Pulmonary artery endothelial cell (primary cell): ENCODE results near the gene WBP2. TPM values are rescaled to one million over a fixed set of nuclear protein-coding genes. Genes with fewer than 3 reads are reported as not detected.
A peak's percentile ranks its signal among the peaks of the same experiment; 100 is the strongest.

ENCODE experiments used
- DNase-seq: peaks from one replicate; pipeline ENCODE4 v3.0.0-alpha.2; 2011; ENCODE audit warnings: low read depth, low spot score
- total RNA-seq: library from RNA; depleted of rRNA; stranded (reverse); fragments of >200 nt; gene quantifications from 2 replicates; pipeline ENCODE4 v1.2.3, GENCODE V29; 2014

Gene WBP2
- total RNA-seq, 1 donor from 2014 or later: 21.0 TPM

DNA sequence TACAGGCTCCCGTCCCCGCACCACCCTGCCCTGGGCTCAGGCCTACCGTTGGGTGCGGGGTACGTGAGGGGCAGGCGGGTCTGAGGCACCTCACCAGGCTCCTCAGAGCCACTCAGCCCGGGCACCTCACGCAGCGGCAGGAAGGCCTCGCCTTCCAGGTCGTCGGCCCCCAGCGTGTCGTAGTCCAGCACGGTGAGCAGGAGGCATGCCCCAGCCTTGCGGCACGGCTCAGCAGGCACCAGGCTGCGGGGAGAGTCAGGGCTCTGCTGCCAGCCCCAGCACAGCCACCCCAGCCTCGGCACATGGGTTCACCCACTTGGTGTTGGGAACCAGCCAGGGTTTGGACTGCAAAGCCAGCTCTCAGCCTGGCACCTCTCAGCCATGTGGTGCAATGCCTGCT lies 26.4 kb downstream of the WBP2 start:
- DNase-seq: no peak

GRCh38 chr17:75828076-75828400 lies 27.1 kb downstream of the WBP2 start:
- no peak for DNase-seq

DNA sequence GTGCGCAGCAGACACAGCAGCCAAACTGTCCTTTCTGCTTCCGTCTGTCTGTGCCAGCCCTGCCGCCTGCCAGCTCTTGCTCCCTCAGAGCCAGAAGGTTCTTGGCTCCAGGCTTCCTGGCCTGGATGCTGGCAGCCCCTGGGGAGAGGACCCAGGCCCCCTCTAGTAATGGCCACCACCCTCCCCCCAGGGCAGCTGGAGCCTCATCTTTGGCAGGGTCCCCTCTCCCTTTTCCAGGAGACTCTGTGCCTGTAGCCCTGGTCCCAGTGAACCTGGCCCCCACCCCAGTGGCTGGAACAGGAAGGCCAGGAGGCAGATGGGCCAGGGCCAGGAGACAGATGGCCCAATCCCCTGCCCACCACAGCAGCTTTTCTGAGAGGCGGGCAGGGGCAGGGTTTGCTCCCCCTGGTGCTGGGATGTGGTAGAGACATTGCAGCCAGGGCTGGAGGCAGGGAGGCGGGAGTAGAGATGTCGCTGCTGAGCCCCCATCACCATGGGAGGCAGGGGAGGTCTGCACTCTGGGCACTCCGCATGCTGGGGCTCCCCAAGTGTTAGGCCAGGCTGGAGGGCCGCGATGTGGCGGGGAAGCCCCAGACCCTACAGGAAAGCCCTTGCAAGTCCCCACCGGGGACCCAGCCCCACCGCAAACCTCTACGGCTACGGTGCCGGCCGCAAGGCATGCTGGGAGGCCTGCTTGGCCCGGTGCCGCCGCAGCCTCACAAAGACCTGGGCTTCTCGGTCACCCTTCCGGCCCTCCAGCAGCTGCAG lies 27.6 kb downstream of the WBP2 start:
- peak; percentile 36 for DNase-seq

DNA sequence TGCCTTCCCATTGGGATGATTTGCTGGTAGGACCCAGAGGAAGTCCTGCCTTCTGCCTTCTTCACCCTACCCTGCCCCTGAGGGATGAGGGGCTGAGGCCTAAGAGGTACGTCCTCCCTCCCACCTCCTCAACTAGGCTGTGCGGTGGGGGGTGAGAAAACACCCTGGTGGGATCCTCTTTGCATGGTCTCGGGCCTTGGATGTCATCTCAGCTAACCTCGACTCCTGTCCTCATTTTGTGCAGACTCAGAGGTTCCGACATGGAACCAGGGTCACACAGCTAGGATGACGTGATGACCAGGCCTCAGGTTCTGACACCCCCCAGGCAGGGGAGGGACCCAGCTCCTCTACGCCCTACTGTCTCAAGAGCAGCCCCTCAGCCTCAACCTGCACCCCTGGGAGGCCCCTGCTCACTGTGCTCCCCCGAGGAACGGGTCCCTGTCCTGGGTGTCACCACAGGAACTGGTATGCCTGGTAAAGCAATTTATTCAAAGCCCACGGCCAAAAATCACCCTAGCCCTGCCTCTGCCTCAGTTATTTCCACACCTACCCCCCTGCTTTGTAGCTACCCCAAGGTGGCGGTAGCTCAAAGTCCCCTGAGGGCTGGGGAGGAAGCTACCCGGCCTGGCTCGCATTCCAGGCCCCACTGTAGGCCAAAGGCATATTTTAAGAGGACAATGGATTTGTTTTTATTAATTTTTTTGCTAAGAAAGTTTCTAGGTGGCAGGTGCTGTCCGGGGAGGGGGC lies 28.4 kb downstream of the WBP2 start:
- DNase-seq: no peak

DNA sequence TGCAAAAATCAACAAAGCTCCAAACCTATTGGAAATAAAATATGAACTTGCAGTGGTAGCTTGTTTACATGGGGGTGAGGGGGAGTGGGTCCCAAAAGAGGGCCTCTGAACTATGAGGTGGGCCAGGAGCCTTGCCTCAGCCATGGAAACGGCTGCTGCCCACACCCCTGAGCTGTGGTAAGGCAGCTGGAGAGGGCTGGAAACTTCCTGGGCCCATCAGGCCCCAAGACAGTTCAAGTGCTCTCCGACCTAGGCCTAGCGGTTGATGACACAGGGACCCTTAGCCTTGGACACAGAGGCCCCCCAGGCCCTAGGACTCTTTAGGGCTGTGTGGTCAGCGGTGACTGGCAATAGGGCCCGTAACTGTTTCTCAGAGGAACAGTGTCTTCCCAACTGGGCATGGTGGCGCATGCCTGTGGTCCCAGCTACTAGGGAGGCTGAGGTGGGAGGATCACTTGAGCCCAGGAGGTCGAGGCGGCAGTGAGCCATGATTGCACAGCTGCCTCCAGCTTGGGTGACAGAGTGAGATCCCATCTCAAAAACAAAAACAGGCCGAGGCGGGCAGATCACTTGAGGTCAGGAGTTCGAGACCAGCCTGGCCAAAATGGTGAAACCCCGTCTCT lies 29.3 kb downstream of the WBP2 start:
- no peak for DNase-seq

- DNase-seq: no peak
Observed at GRCh38 chr17:75825149-75825552, 30.0 kb downstream of the WBP2 start.

DNA sequence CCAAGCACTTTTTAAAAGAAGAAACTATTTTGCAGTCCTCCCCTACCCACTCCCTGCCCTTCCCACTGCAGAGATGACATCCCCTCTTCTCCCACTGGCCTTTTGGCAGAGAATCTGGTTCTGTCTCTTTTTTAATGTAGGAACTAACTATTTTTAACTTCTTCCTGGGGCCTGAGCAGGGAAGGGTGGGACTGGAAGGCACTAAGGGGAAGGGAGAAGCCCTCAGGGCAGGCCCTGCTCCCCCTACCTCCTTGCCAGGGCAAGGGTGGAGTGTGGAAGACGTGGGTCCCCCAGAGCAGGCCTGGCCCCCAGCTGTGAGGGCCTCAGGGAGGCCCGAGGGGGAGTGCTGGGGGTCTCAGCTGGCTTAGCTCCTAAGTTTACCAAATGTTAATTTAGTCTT lies 30.5 kb downstream of the WBP2 start:
- DNase-seq: no peak

GRCh38 chr17:75824050-75824552 lies 31.0 kb downstream of the WBP2 start:
- no peak for DNase-seq

GRCh38 chr17:75823257-75824041 lies 31.7 kb downstream of the WBP2 start:
- DNase-seq: no peak

DNA sequence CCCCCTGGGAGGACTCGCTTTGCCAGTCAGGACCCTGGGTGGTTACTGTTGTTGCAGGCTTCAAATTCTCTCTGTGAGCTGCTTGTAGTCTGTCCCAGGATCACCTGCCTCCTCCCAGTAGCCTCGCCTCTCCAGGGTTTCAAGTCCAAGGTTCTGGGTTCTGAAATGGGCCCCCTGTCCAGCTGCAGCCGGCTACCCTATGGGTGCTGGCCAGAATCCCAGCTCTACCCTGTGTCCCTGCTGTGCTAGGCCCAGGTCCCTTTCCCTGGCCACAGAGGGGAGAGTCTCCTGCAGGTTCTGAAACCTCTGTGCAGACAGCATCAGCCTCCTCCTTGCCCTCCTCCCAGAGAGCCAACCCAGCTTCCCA lies 32.4 kb downstream of the WBP2 start:
- DNase-seq: no peak

GRCh38 chr17:75822119-75822799 lies 32.9 kb downstream of the WBP2 start:
- DNase-seq: no peak

DNA sequence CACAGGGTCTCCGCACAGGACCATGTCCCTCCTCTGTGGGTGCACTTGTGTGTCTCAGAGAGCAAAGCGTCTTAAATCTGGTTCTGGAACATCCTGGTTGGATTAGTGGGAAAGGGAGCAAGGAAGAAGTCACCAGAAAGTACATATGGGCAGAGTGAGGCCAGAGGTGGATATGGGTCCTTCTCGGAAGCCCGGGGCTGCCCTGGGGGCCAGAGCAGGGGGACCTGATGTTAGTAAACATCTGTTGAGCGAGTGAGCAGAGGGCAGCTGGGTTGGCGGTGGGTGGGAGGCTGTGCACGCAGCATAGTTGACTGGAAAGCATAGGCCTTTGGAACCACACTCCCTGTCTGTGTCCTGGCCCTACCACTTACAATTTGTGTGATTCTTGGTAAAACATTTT lies 33.6 kb downstream of the WBP2 start:
- DNase-seq: no peak

GRCh38 chr17:75820094-75821080 lies 34.7 kb downstream of the WBP2 start:
- DNase-seq: no peak

- no peak for DNase-seq
Observed at GRCh38 chr17:75819678-75820077, 35.5 kb downstream of the WBP2 start.

GRCh38 chr17:75819116-75819515 lies 36.0 kb downstream of the WBP2 start:
- DNase-seq: no peak

GRCh38 chr17:75818326-75818885 lies 36.7 kb downstream of the WBP2 start:
- no peak for DNase-seq

- DNase-seq: no peak
Observed at GRCh38 chr17:75817571-75817970, 37.6 kb downstream of the WBP2 start.

DNA sequence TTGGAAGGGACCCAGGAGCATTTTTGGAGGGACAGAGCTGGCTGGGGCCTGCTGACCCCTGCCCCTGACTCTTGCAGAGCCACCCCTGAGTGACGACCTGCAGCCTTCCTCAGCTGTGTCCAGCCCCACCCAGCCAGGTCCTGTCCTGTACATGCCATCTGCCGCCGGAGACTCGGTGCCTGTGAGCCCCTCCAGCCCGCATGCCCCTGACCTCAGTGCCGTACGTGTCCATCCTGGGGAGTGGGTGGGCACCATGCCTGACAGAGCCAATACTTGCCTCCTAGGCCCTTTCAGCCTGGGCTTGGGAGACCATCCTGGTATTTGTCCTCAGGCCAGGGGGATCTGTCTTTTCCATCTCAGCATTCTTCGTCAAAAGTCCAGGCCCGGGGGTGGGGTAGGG lies 38.4 kb downstream of the WBP2 start:
- no peak for DNase-seq

- DNase-seq: no peak
Observed at GRCh38 chr17:75815399-75815798, 39.7 kb downstream of the WBP2 start.
